ENCODE results near the gene CDC20. TPM values are rescaled to one million over a fixed set of nuclear protein-coding genes. Genes with fewer than 3 reads are reported as not detected.

Gene CDC20
- total and polyA plus RNA-seq, 2 of the 8 experiments (the other 6 are each of a cell fraction or from before 2014, with no cell fraction given): 214 to 221 TPM

DNA sequence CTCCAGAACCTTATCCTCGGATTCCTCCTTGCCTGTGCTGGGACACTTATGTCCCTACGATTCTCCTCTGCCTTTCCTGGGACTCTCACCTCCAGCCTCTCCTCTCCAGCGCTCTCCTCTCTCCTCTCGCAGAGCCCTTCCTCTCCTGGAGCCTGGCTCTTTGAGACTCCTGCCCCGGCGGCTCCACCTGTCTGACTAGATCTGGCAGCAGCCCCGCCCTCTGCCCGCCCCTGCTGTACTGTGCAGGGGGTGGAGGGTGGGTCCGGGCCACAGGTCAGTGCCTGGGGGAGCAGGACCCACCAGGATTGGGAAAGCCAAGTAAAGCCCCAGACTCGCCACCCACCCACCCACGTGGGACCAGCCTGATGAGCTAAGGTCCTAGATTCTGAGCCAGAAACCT is 7.4 kb downstream of the CDC20 start (continued):
- TF ChIP-seq SP2 (IDR thresholded peaks at IDR 0.05; ENCODE audit: low read length) (no peak), CBX5 (IDR thresholded peaks at IDR 0.05; ENCODE audit: low read depth, low read length) (no peak), TAF7 (optimal IDR thresholded peaks at IDR 0.05; ENCODE audit: borderline replicate concordance, low read depth, low read length) (no peak), POLR2AphosphoS5 (IDR thresholded peaks at IDR 0.05; ENCODE audit: low read depth, low read length) (no peak), ZNF274 (IDR thresholded peaks at IDR 0.05; ENCODE audit: borderline replicate concordance, extremely low read depth, low read length) (no peak), KDM1A (IDR thresholded peaks at IDR 0.05; ENCODE audit: borderline replicate concordance, low read length) (no peak)

All from H1 (cell line).